Aorta (tissue), 5 donors: ENCODE data around the gene FAM107B. TPM values are rescaled to one million over a fixed set of nuclear protein-coding genes. Genes with fewer than 3 reads are reported as not detected.

Experiments used
- ATAC-seq: fragments of 200-7000 bp; cut with Tn5 transposase; one replicate; pipeline ENCODE4 v1.9.1; 2022; ENCODE audit warnings: moderate library complexity; ENCODE audit not compliant: low FRiP score
- DNase-seq, 2 donors: peaks; one replicate each; pipeline ENCODE4 v3.0.0-alpha.2; 2020
- H3K27ac ChIP-seq, 2 donors: one replicate each; pipeline ENCODE4 v1.5.1; 2013; ENCODE audit warnings: low read length in 2 of 2, mild to moderate bottlenecking in 2 of 2, moderate library complexity in 2 of 2, control low read depth in 1 of 2, inconsistent platforms in 1 of 2, low read depth in 1 of 2
- H3K27me3 ChIP-seq, 2 donors: one replicate each; pipeline ENCODE4 v1.6.1; 2013; ENCODE audit warnings: control low read depth in 1 of 2, low read length in 1 of 2, mild to moderate bottlenecking in 1 of 2, moderate library complexity in 1 of 2; ENCODE audit not compliant: insufficient read depth in 2 of 2, control insufficient read depth in 1 of 2
- H3K36me3 ChIP-seq, 2 donors: one replicate each; pipeline ENCODE4 v1.6.1; 2013; ENCODE audit warnings: control low read depth in 1 of 2, low read length in 1 of 2, mild to moderate bottlenecking in 1 of 2; ENCODE audit not compliant: insufficient read depth in 2 of 2, control insufficient read depth in 1 of 2
- H3K4me1 ChIP-seq, 2 donors: one replicate each; pipeline ENCODE4 v1.6.1; 2013; ENCODE audit warnings: low read length in 2 of 2, control low read depth in 1 of 2, mild to moderate bottlenecking in 1 of 2, moderate library complexity in 1 of 2; ENCODE audit not compliant: insufficient read depth in 2 of 2, control insufficient read depth in 1 of 2
- H3K4me3 ChIP-seq, 2 donors: one replicate each; pipeline ENCODE4 v1.5.1; 2013; ENCODE audit warnings: low read length in 2 of 2, control low read depth in 1 of 2, mild to moderate bottlenecking in 1 of 2
- H3K9me3 ChIP-seq: one replicate; pipeline ENCODE4 v1.6.1; 2013; ENCODE audit warnings: mild to moderate bottlenecking, low read length; ENCODE audit not compliant: control insufficient read depth
- WGBS, 2 donors: extraction: QIAGEN DNeasy Blood & Tissue Kit; methylation state at CpG; one replicate each; pipeline ENCODE4 v1.1.7; 2013; 5-methylcytosine and 5-hydroxymethylcytosine counted together
- intact Hi-C, 2 donors: fragments of 100-400 bp; cut with DNase I; formaldehyde crosslinking; loops; one replicate each; pipeline versions ENCODE4 v1.14.2 to v1.15.0; 2022
- polyA plus RNA-seq, 2 donors: library from polyadenylated mRNA; stranded (reverse); fragments of 200-250 nt; gene quantifications; one replicate each; pipeline ENCODE4 v1.2.3, GENCODE V29; 2013
- total RNA-seq, 2 donors: library from RNA; stranded (reverse); fragmentation: NEBNext Ultra II Directional; extraction: Animal tissue kit (Norgen Biotek cat#: 25700); gene quantifications; one replicate each; pipeline ENCODE4 v1.2.1, GENCODE V29; 2021
- donor health status: healthy with polysubstance abuse.
- donor health status: Bipolar disorder and iron deficiency.
- donor health status: DM: no; HTN: no; CAD: no.
- donor health status: DM: no; HTN: no; CAD: no.
- donor health status: DM: yes; HTN: yes; CAD: no.

Gene FAM107B
- total and polyA plus RNA-seq, 4 donors, result 16.6 to 58.5 (median 33.1) TPM

DNA sequence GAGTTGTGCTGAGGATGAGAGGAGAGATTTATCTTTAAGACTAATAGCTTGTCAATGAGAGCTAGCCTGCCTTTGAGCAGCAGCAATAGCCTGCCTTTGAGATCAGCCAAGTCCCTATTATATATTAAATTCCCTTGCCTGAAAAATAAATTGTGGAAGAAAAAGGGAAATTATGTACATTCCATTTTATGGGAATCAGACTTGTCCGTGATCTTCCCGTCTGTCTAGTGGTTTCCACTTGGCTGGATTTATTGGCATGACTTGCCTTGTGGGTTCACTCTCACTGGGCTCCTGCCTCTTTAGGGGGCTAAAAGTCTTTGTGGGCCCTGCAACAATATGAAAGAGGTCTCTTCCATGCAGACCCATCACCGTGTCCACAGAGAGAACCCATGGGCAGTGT is 272.3 kb downstream of the FAM107B start:
- no peaks in the 10 kb centered on the region for H3K27me3 ChIP-seq
- intact Hi-C loops, result loop anchor here in 1 of 2 donors (5.0 kb wide), 1 partner anchor 40 kb away; no protein-coding TSS in a partner anchor
- 57 to 60% methylated on average over 3 of the region's 3 CpGs for WGBS, 2 donors
- no peaks in the 10 kb centered on the region for H3K36me3 ChIP-seq
- H3K4me3 ChIP-seq, result no peak overlapping the region
- no peaks in the 10 kb centered on the region for H3K4me1 ChIP-seq
- no peak for ATAC-seq
- no peaks in the 10 kb centered on the region for H3K9me3 ChIP-seq
- no peak for DNase-seq
- H3K27ac ChIP-seq, result no peak overlapping the region

DNA sequence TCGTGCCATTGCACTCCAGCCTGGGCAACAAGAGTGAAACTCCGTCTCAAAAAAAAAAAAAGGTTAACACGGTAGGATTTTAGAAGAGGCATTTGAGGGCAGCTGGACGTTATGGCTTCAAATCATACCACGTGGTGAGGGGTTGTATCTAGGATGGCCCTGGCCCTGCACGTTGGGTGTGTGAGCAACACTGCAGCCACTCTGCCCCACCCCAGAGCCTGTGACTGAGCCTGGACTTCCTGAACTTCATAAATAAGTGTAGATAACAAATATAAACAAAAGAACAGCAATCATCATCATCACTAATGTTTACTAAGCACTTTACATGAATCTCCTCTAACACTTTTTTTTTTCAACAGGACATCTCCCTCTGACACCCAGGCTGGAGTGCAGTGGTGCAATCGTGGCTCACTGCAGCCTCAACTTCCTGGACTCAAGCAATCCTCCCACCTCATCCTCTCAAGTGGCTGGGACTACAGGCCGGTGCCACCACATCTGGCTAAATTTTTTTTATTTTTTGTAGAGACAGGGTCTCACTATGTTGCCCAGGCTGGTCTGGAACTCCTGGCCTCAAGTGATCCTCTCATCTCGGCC is 274.4 kb downstream of the FAM107B start:
- intact Hi-C loops, result loop anchor here in 1 of 2 donors (5.0 kb wide), 1 partner anchor 42 kb away; no protein-coding TSS in a partner anchor
- Histone ChIP-seq H3K27me3 (no peaks in the 10 kb centered on the region), H3K27ac (no peak overlapping the region), H3K4me1 (no peaks in the 10 kb centered on the region), H3K4me3 (no peak overlapping the region), H3K36me3 (no peaks in the 10 kb centered on the region), H3K9me3 (no peaks in the 10 kb centered on the region)
- DNase-seq, result no peak
- no peak for ATAC-seq
- WGBS, 2 donors, result 71 to 75% methylated on average over 9 of the region's 9 CpGs

DNA sequence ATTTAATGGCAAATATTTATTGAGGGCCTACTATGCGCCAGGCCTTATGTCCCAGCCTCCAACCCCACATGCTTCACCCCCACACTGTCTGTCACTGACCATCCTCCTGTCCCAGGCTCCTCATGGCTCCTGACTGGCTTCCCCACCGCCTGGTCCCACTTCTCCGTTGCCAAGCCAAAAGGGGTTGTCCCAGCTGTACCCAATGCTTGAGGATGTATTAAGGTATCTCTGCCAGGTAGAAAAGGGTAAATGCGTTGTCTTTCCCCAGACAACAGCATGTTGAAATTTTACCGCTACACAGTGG is 275.1 kb downstream of the FAM107B start:
- Histone ChIP-seq H3K4me3 (no peak overlapping the region), H3K9me3 (no peaks in the 10 kb centered on the region), H3K27me3 (no peaks in the 10 kb centered on the region), H3K27ac (no peak overlapping the region), H3K36me3 (no peaks in the 10 kb centered on the region), H3K4me1 (no peaks in the 10 kb centered on the region)
- intact Hi-C loops, result loop anchor here (2.0 to 5.0 kb wide), 2 partner anchors 325 to 328 kb away; no protein-coding TSS in a partner anchor
- WGBS, 2 donors, result 91 to 93% methylated on average over 5 of the region's 5 CpGs
- DNase-seq (no peak), ATAC-seq (peak; percentile 27)

DNA sequence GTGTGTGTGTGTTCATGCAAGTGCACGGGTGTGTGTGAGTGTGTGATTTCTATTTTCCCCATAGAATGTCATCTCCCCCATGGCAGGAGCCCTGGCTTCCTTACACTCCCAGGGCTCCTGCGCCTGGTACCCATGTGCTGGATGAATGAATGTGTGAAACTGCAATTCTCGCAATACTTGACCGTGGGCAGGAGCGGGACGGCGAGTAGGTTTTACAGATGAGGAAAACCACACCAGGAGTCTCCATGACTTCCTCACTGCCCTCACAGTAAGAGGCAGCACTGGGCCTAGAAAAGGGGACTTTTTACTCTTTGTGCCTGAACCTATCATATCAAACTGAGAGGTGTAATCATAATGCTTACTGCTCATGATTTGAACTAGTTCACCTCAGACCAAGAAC is 276.4 kb downstream of the FAM107B start:
- DNase-seq (no peak), ATAC-seq (no peak)
- H3K36me3 ChIP-seq, result no peaks in the 10 kb centered on the region
- 87 to 89% methylated on average over 7 of the region's 7 CpGs for WGBS, 2 donors
- H3K9me3 ChIP-seq, result no peaks in the 10 kb centered on the region
- no peaks in the 10 kb centered on the region for H3K4me1 ChIP-seq
- intact Hi-C loops, result loop anchor here (2.0 to 5.0 kb wide), 2 partner anchors 326 to 329 kb away; no protein-coding TSS in a partner anchor
- no peaks in the 10 kb centered on the region for H3K27me3 ChIP-seq
- H3K27ac ChIP-seq, result no peak overlapping the region
- H3K4me3 ChIP-seq, result no peak overlapping the region

DNA sequence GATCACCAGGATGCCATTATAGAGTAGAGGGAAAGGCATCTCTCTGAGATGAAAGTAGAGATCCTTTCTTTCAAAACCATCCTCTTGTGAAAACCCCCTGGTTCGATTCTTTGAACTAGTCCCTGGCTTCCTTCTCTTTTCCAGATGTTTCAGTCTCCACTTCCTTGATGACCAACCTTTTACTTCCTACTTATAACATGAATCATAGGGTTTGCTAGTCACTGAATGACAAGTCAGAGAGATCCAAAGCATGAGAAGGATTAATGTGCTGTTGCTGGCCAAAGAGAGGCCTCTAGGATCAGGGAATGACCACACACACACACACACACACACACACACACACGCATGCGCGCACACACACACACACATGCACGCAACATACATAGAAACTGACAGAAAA is 282.9 kb downstream of the FAM107B start:
- no peak overlapping the region for H3K27ac ChIP-seq
- WGBS, 2 donors, result 83 to 86% methylated on average over 5 of the region's 5 CpGs
- no peaks in the 10 kb centered on the region for H3K27me3 ChIP-seq
- no peaks in the 10 kb centered on the region for H3K36me3 ChIP-seq
- ATAC-seq, result no peak
- H3K4me1 ChIP-seq, result no peaks in the 10 kb centered on the region
- intact Hi-C loops, result no loop called here
- peaks cover 2% of the 10 kb centered on the region for H3K9me3 ChIP-seq
- no peak overlapping the region for H3K4me3 ChIP-seq
- no peak for DNase-seq

DNA sequence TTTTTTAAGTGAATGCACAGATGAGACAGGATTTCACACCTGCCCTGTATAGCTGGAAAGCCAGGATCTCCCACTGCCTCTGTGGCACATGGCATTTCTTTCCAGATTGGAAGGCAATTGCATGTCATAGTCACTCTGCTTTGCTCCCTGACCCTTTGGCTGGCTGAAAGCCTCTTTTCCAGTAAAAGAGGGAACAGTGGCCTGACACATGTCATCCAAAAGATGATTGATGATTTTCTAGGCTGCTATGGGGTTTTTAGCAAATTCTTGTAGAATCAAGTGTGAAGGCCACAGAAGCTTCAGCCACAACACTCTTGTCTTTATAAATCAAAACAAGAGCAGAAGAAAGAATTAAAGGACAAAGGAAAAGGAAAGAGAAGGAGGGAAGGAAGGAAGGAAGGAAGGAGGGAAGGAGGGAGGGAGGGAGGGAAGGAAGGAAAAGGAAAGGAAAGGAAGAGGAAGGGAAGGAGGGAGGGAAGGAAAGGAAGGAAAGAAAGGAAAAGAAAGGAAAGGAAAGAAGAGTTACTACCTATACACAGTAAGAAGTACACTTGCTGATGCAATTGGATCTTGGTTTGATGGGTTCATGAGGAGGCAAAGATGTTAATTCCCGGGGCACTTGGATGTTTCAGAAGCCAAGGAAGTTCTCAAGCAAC is 285.0 kb downstream of the FAM107B start:
- 80 to 83% methylated on average over 1 of the region's 1 CpG for WGBS, 2 donors
- intact Hi-C loops, result no loop called here
- DNase-seq, result no peak
- Histone ChIP-seq H3K36me3 (no peaks in the 10 kb centered on the region), H3K4me3 (no peak overlapping the region), H3K9me3 (peaks cover 2% of the 10 kb centered on the region), H3K27ac (no peak overlapping the region), H3K27me3 (no peaks in the 10 kb centered on the region), H3K4me1 (no peaks in the 10 kb centered on the region)
- no peak for ATAC-seq

DNA sequence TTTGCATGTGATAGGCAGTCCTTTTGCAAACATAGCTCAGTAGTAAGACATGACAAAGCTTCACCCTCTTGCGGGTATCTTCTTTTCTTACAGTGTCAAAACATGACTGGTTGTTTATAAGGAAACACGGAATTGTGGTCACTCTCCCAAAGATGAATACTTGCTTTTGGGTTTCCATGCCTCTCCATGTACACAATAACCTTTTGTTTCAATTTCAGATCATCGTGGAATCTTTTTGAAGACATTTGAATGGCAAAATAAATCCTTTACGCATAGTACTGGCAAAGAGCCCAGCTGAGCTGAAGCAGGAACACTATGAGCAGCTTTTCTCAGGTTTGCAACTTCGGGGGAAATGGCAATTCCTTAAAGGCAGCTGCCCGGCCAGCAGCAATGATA is 287.2 kb downstream of the FAM107B start:
- intact Hi-C loops, result no loop called here
- no peak overlapping the region for H3K27ac ChIP-seq
- WGBS, 2 donors, result 21 to 22% methylated on average over 6 of the region's 6 CpGs
- no peak for ATAC-seq
- no peaks in the 10 kb centered on the region for H3K4me1 ChIP-seq
- H3K36me3 ChIP-seq, result no peaks in the 10 kb centered on the region
- H3K27me3 ChIP-seq, result no peaks in the 10 kb centered on the region
- no peak for DNase-seq
- peaks cover 2% of the 10 kb centered on the region for H3K9me3 ChIP-seq
- no peak overlapping the region for H3K4me3 ChIP-seq

DNA sequence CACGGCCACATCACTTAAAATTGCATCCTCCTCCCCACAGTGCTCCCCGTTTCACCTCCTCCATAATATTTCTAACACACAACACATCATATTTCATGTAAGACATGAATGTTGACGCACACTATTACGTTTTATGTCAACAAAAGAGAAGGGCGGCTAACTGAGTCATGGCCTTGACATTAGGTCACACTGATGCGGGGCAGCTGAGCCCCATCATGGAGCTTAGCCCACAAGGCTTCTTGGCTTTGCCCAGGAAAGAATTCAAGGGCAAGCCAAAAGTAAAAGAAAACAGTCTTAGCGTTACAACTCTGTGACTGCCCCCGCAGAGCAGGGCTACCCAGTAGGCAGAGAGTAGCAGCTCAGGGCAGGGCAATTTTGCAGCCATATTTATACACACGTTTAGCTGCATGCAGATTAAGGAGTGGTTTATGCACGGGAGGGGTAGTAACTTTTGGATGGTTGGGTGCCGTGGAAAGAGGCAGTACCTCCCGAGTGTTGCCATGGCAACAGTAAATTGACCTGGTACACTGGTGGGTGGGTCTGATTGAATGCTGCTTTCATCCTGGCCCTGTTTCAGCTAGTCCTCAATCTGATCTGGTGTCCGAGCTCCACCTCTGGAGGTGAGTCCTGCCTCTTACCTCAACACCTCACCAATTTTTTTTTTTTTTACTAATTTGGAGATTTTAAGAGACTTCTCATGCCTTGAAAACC is 287.8 kb downstream of the FAM107B start:
- DNase-seq (no peak), ATAC-seq (no peak)

DNA sequence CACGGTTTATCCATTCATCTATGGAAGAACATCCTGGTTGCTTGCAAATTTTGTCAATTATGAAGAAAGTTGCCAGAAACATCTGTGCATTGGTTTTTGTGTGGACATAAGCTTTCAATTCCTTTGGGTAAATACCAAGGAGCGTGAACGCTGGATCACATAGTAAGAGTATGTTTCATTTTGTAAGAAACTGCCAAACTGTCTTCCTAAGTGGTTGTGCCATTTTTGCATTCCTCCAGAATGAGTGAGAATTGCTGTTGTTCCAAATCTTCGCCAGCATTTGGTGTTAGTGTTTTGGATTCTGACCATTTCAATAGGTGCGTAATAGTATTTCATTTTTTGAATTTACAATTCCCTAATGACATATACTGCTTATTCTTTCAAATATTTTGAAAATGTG is 288.7 kb downstream of the FAM107B start:
- WGBS, 2 donors, result 58 to 65% methylated on average over 5 of the region's 5 CpGs
- ATAC-seq (no peak), DNase-seq (no peak)
- no peaks in the 10 kb centered on the region for H3K27me3 ChIP-seq
- no peaks in the 10 kb centered on the region for H3K9me3 ChIP-seq
- H3K4me1 ChIP-seq, result no peaks in the 10 kb centered on the region
- H3K27ac ChIP-seq, result no peak overlapping the region
- intact Hi-C loops, result no loop called here
- no peaks in the 10 kb centered on the region for H3K36me3 ChIP-seq
- H3K4me3 ChIP-seq, result no peak overlapping the region

More for the DNA sequence above, 287.8 kb downstream of the FAM107B start:
- WGBS, 2 donors, result 19 to 20% methylated on average over 13 of the region's 13 CpGs
- Histone ChIP-seq H3K4me3 (no peak overlapping the region), H3K27me3 (no peaks in the 10 kb centered on the region), H3K9me3 (peaks cover 1% of the 10 kb centered on the region), H3K4me1 (no peaks in the 10 kb centered on the region), H3K27ac (no peak overlapping the region), H3K36me3 (no peaks in the 10 kb centered on the region)
- intact Hi-C loops, result no loop called here
